ENCODE measurements around the gene DPH7.

GRCh38 chr9:137545123-137545522 lies 33.6 kb downstream of the DPH7 start:
- TF ChIP-seq POLR2AphosphoS5 (IDR thresholded peaks at IDR 0.05) (no peak), CTCF (IDR thresholded peaks at IDR 0.05) (no peak), POLR2A (IDR thresholded peaks at IDR 0.05) (no peak)

All from sigmoid colon (tissue), 4 donors.